Naive thymus-derived CD4-positive, alpha-beta T cell (primary cell): ENCODE data around the gene FUNDC2. TPM values are rescaled to one million over a fixed set of nuclear protein-coding genes. Genes with fewer than 3 reads are reported as not detected.

ENCODE experiments used
- ATAC-seq: fragments of 150-1000 bp; cut with Tn5 transposase; 2 replicates; pipeline ENCODE4 v1.10.0; 2021; ENCODE audit warnings: mild to moderate bottlenecking, moderate library complexity
- CTCF ChIA-PET: fragments of 350-600 bp; sonication (Branson Sonifier 250); formaldehyde crosslinking; loops from one replicate; lab custom pipeline; 2021; ENCODE audit warnings: antibody characterized with exemption; lab: Charles Lee
- POLR2A ChIA-PET: fragments of 350-600 bp; sonication (Branson Sonifier 250); formaldehyde crosslinking; loops from one replicate; lab custom pipeline; 2021; ENCODE audit warnings: antibody characterized with exemption, inconsistent platforms; lab: Charles Lee
- DNase-seq, 9 donors: peaks; one replicate each; pipeline versions ENCODE4 v3.0.0 to v3.0.0-alpha.2; 2020 to 2022; ENCODE audit warnings: mixed read lengths in 1 of 9
- H3K27ac ChIP-seq: one replicate; pipeline ENCODE4 v1.7.0; 2013; ENCODE audit warnings: mild to moderate bottlenecking, low read depth, low read length, moderate library complexity
- H3K27me3 ChIP-seq, 2 donors: one replicate each; pipeline ENCODE4 v1.7.0; 2013; ENCODE audit warnings: low read length in 2 of 2, mild to moderate bottlenecking in 2 of 2, moderate library complexity in 2 of 2; ENCODE audit not compliant: control insufficient read depth in 2 of 2, insufficient read depth in 2 of 2
- H3K36me3 ChIP-seq, 3 experiments: 1 replicate in 2 of 3; 2 replicates in 1 of 3; pipeline ENCODE4 v1.7.0; 2013; ENCODE audit warnings: low read length in 3 of 3, mild to moderate bottlenecking in 3 of 3, moderate library complexity in 1 of 3; ENCODE audit not compliant: insufficient read depth in 3 of 3, control insufficient read depth in 2 of 3
- H3K4me1 ChIP-seq, 2 donors: one replicate each; pipeline ENCODE4 v1.7.0; 2013; ENCODE audit warnings: low read length in 2 of 2, mild to moderate bottlenecking in 2 of 2, moderate library complexity in 1 of 2; ENCODE audit not compliant: control insufficient read depth in 2 of 2, insufficient read depth in 2 of 2
- H3K4me3 ChIP-seq: 2 replicates; pipeline ENCODE4 v1.7.0; 2013; ENCODE audit warnings: mild to moderate bottlenecking, low read length
- H3K9me3 ChIP-seq, 3 experiments: 1 replicate in 2 of 3; 2 replicates in 1 of 3; pipeline ENCODE4 v1.7.0; 2013; ENCODE audit warnings: low read length in 3 of 3; ENCODE audit not compliant: control insufficient read depth in 2 of 3
- H3K27ac Mint-ChIP-seq, 9 donors: one replicate each; pipeline ENCODE4 v1.8.0; 2020 to 2022; ENCODE audit warnings: mixed read lengths in 9 of 9, mild to moderate bottlenecking in 8 of 9, moderate library complexity in 5 of 9, inconsistent platforms in 2 of 9
- H3K27me3 Mint-ChIP-seq, 5 donors: one replicate each; pipeline ENCODE4 v1.8.0; 2021 to 2022; ENCODE audit warnings: mixed read lengths in 5 of 5, mild to moderate bottlenecking in 1 of 5
- H3K36me3 Mint-ChIP-seq, 5 donors: one replicate each; pipeline ENCODE4 v1.8.0; 2020 to 2022; ENCODE audit warnings: mixed read lengths in 5 of 5, mild to moderate bottlenecking in 3 of 5, inconsistent platforms in 1 of 5
- H3K4me1 Mint-ChIP-seq, 7 donors: one replicate each; pipeline ENCODE4 v1.8.0; 2020 to 2022; ENCODE audit warnings: mixed read lengths in 7 of 7, mild to moderate bottlenecking in 3 of 7, inconsistent platforms in 1 of 7
- H3K4me3 Mint-ChIP-seq, 10 donors: one replicate each; pipeline ENCODE4 v1.8.0; 2020 to 2022; ENCODE audit warnings: mild to moderate bottlenecking in 10 of 10, mixed read lengths in 10 of 10, moderate library complexity in 6 of 10, inconsistent platforms in 2 of 10
- H3K9me3 Mint-ChIP-seq, 11 donors: one replicate each; pipeline ENCODE4 v1.8.0; 2020 to 2022; ENCODE audit warnings: mixed read lengths in 11 of 11, mild to moderate bottlenecking in 4 of 11, inconsistent platforms in 1 of 11, moderate library complexity in 1 of 11
- intact Hi-C, 2 donors: fragments of 100-400 bp; cut with micrococcal nuclease; formaldehyde crosslinking; loops; one replicate each; pipeline ENCODE4 v1.15.1; 2023
- polyA plus RNA-seq, 2 donors: library from polyadenylated mRNA; unstranded; fragments of 300-500 nt; fragmentation: Illumina TruSeq; gene quantifications; one replicate each; pipeline ENCODE4 v1.2.3, GENCODE V29; 2021
- total RNA-seq, 6 experiments: library from RNA in 5 of 6; stranded (reverse) in 5 of 6; gene quantifications; 1 replicate in 5 of 6; 2 replicates in 1 of 6; pipeline ENCODE4 v1.2.3 and lab custom pipeline; 2021 to 2026

Gene FUNDC2
- total and polyA plus RNA-seq, 7 experiments from 2014 or later = 42.0 to 184 (median 57.9) TPM

DNA sequence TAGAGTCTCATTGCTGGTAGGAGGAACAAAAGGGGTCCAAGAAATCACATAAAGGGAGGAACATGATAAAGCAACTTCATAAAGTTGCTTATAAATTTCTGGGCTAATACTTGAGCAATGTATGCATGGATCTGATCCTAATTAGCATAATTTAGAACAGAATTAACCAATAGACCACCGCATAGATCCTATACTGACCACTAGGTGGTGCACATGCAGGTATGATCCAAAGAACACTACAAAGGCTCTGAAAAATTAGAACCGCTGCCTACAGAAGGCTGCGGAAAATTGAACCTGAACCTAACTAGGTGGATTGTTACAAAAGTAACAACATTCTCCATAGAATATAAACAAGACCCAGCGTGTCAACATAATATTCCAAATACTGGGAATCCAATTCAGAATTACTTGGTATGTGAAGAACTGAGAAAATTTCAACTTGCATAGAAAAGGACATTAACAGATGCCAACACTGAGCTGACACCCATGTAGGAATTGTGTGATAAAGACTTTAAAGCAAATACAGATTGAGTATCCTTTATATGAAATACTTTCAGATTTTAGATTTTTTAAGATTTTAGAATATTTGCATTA, 67.9 kb downstream of the FUNDC2 start:
- H3K27me3 ChIP-seq = no peaks in the 10 kb centered on the region
- H3K9me3 ChIP-seq = no peaks in the 10 kb centered on the region
- Mint-ChIP-seq H3K27ac (peak overlapping the region in 1 of 9 donors; percentile 9), H3K4me3 (no peak overlapping the region), H3K4me1 (peaks cover 0 to 5% (median 4%) of the 10 kb centered on the region in 7 donors), H3K27me3 (no peaks in the 10 kb centered on the region), H3K9me3 (peaks cover 0 to 2% (median 0%) of the 10 kb centered on the region in 11 donors), H3K36me3 (peaks cover 0 to 13% (median 4%) of the 10 kb centered on the region in 5 donors)
- no peak overlapping the region for H3K27ac ChIP-seq
- no peak overlapping the region for H3K4me3 ChIP-seq
- H3K36me3 ChIP-seq = peaks cover 0 to 4% (median 0%) of the 10 kb centered on the region in 3 experiments
- peak; percentile 87 for ATAC-seq
- DNase-seq = peak in 7 of 9 donors; percentile 18 to 57 (median 39)
- POLR2A ChIA-PET = interaction anchor here (0.9 kb wide), 1 partner anchor 85 kb away, joined by 3 read pairs; no protein-coding TSS in a partner anchor
- H3K4me1 ChIP-seq = no peaks in the 10 kb centered on the region
- intact Hi-C loops = loop anchor here (1.0 to 5.0 kb wide), 5 partner anchors 53 to 726 kb away; partner anchors contain the start of gene VBP1 (in 2 of the 2)
- CTCF ChIA-PET = interaction anchor here (0.7 to 2.6 kb wide), 4 partner anchors 10 to 123 kb away, joined by 3 to 13 read pairs (median 4); partner anchors contain the start of gene VBP1

DNA sequence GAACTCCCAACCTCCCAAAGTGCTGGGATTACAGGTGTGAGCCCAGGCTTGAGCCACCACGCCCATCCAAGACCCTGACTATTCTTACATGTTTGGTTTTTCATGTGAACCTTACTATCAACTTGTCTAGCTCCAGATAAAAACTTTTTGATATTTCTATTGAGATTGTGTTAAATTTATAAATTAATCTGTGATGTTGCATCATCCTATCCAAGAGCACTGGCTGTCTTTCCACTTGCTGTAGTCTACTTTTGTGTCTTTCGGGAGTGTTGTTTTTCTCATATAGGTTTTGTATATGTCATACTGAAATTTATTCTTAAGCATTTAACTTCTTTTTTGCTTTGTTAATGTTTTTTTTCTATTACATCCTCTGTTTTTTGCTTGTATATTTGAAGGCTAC, 79.3 kb downstream of the FUNDC2 start:
- ATAC-seq (no peak), DNase-seq (no peak)
- no peaks in the 10 kb centered on the region for H3K27me3 ChIP-seq
- no peak overlapping the region for H3K4me3 ChIP-seq
- Mint-ChIP-seq H3K36me3 (peaks cover 0 to 19% (median 13%) of the 10 kb centered on the region in 5 donors), H3K4me3 (no peak overlapping the region), H3K27me3 (no peaks in the 10 kb centered on the region), H3K9me3 (no peaks in the 10 kb centered on the region), H3K4me1 (peaks cover 0 to 8% (median 3%) of the 10 kb centered on the region in 7 donors), H3K27ac (no peak overlapping the region)
- ChIA-PET CTCF (no interaction called here), POLR2A (no interaction called here)
- no peak overlapping the region for H3K27ac ChIP-seq
- H3K36me3 ChIP-seq = no peaks in the 10 kb centered on the region
- H3K9me3 ChIP-seq = no peaks in the 10 kb centered on the region
- intact Hi-C loops = loop anchor here in 1 of 2 donors (10.0 kb wide), 1 partner anchor 69 kb away; no protein-coding TSS in a partner anchor
- no peaks in the 10 kb centered on the region for H3K4me1 ChIP-seq

DNA sequence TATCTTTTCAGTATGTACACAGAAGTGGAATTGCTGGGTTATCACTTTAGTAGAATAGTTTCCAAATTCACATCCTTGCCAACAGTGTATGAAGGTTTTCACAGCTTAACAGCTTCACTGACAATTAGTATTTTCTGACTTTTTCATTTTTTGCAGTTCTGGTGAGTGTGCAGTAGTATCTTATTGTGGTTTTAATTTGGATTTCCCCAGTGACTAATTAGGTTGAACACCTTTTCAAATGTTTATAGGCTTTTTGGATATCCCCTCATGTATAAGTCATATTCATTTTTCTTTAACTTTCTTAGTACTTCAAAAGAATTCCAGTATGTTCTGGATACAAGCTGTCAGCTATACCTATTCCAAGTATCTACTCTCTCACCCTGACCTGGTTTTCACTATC, 81.8 kb downstream of the FUNDC2 start:
- Mint-ChIP-seq H3K36me3 (peaks cover 0 to 28% (median 17%) of the 10 kb centered on the region in 5 donors), H3K4me3 (no peak overlapping the region), H3K27ac (no peak overlapping the region), H3K4me1 (peaks cover 0 to 3% (median 0%) of the 10 kb centered on the region in 7 donors), H3K27me3 (no peaks in the 10 kb centered on the region), H3K9me3 (no peaks in the 10 kb centered on the region)
- H3K36me3 ChIP-seq = no peaks in the 10 kb centered on the region
- intact Hi-C loops = loop anchor here in 1 of 2 donors (10.0 kb wide), 1 partner anchor 66 kb away; no protein-coding TSS in a partner anchor
- no peak overlapping the region for H3K27ac ChIP-seq
- POLR2A ChIA-PET = no interaction called here
- ATAC-seq (no peak), DNase-seq (no peak)
- H3K4me3 ChIP-seq = no peak overlapping the region
- H3K4me1 ChIP-seq = no peaks in the 10 kb centered on the region
- no peaks in the 10 kb centered on the region for H3K27me3 ChIP-seq
- CTCF ChIA-PET = no interaction called here
- H3K9me3 ChIP-seq = no peaks in the 10 kb centered on the region

Other genes starting within 250 kb of the FUNDC2 start
- 10 to 100 TPM; 23.2 to 76.7 (median 31.9) TPM for gene MPP1, start 221.4 kb upstream of the FUNDC2 start, total RNA-seq
- gene MPP1, start 221.4 kb upstream of the FUNDC2 start, polyA plus RNA-seq = 10 to 100 TPM; 34.8 to 39.8 TPM
- gene SMIM9, start 192.2 kb upstream of the FUNDC2 start, total RNA-seq = not detected
- not detected for gene SMIM9, start 192.2 kb upstream of the FUNDC2 start, polyA plus RNA-seq
- gene F8A1, start 140.5 kb upstream of the FUNDC2 start, total RNA-seq = 10 to 100 TPM; 16.8 to 49.9 (median 29.1) TPM
- 10 to 100 TPM; 21.3 to 77.7 TPM for gene F8A1, start 140.5 kb upstream of the FUNDC2 start, polyA plus RNA-seq
- 1 to 10 TPM in 3 of 5 experiments, under 1 TPM in 2; 0.61 to 5.7 (median 1.1) TPM for gene F8, start 4.1 kb upstream of the FUNDC2 start, total RNA-seq
- gene F8, start 4.1 kb upstream of the FUNDC2 start, polyA plus RNA-seq = 1 to 10 TPM; 1.3 to 1.7 TPM
- 1 to 10 TPM; 3.1 to 6.0 (median 5.1) TPM for gene CMC4, start 44.3 kb downstream of the FUNDC2 start, total RNA-seq
- 10 to 100 TPM; 22.1 to 22.9 TPM for gene CMC4, start 44.3 kb downstream of the FUNDC2 start, polyA plus RNA-seq
- 10 to 100 TPM; 10.3 to 21.5 (median 17.1) TPM for gene MTCP1, start 44.3 kb downstream of the FUNDC2 start, total RNA-seq
- gene MTCP1, start 44.3 kb downstream of the FUNDC2 start, polyA plus RNA-seq = 10 to 100 TPM; 33.7 to 35.2 TPM
- 10 to 100 TPM; 11.5 to 27.8 (median 15.2) TPM for gene BRCC3, start 44.7 kb downstream of the FUNDC2 start, total RNA-seq
- 10 to 100 TPM; 18.0 to 22.2 TPM for gene BRCC3, start 44.7 kb downstream of the FUNDC2 start, polyA plus RNA-seq
- gene VBP1, start 189.6 kb downstream of the FUNDC2 start, total RNA-seq = 10 to 100 TPM; 17.3 to 57.4 (median 26.4) TPM
- 100 to 1,000 TPM in 1 of 2 donors, 10 to 100 TPM in 1; 59.9 to 104 TPM for gene VBP1, start 189.6 kb downstream of the FUNDC2 start, polyA plus RNA-seq
- 10 to 100 TPM in 3 of 5 experiments, 1 to 10 TPM in 2; 3.9 to 13.3 (median 10.3) TPM for gene RAB39B, start 237.6 kb downstream of the FUNDC2 start, total RNA-seq
- gene RAB39B, start 237.6 kb downstream of the FUNDC2 start, polyA plus RNA-seq = 1 to 10 TPM; 4.5 to 8.3 TPM